GM19324 (cell line): ENCODE measurements around the gene AGPAT4.
"Not testable (repeated sequence)": the region's sequence is repeated elsewhere in the genome, so short reads cannot be mapped to it uniquely, and the experiment has no call there.

Experiments
- ATAC-seq: cut with Tn5 transposase; IDR thresholded peaks from one replicate; pipeline ENCODE4 v1.9.1; 2021; ENCODE audit warnings: mild to moderate bottlenecking, moderate library complexity; ENCODE audit not compliant: unreplicated experiment, low FRiP score

AGPAT4 gene

GRCh38 chr6:161273752-161274487 lies at the start of gene AGPAT4:
Gene AGPAT4 (minus strand): TSS chr6:161274061. CDS start chr6:161232213, 41,848 bp downstream.
- peak; percentile 96 for ATAC-seq

- no peak for ATAC-seq
Measured at GRCh38 chr6:161319231-161319630, 45.4 kb upstream of the AGPAT4 start.

- ATAC-seq = no peak
Measured at GRCh38 chr6:161318456-161318855, 44.6 kb upstream of the AGPAT4 start.

- no peak for ATAC-seq
Measured at GRCh38 chr6:161316531-161316930, 42.7 kb upstream of the AGPAT4 start.

GRCh38 chr6:161315246-161315917 lies 41.5 kb upstream of the AGPAT4 start:
- not testable (repeated sequence) for ATAC-seq

GRCh38 chr6:161314541-161315245 lies 40.8 kb upstream of the AGPAT4 start:
- not testable (repeated sequence) for ATAC-seq

- no peak for ATAC-seq
Measured at GRCh38 chr6:161313940-161314509, 40.2 kb upstream of the AGPAT4 start.

- not testable (repeated sequence) for ATAC-seq
Measured at GRCh38 chr6:161313475-161313874, 39.6 kb upstream of the AGPAT4 start.

GRCh38 chr6:161309774-161310173 lies 35.9 kb upstream of the AGPAT4 start:
- ATAC-seq = not testable (repeated sequence)

GRCh38 chr6:161308075-161308655 lies 34.3 kb upstream of the AGPAT4 start:
- ATAC-seq = no peak

- no peak for ATAC-seq
Measured at GRCh38 chr6:161305860-161306259, 32.0 kb upstream of the AGPAT4 start.

- no peak for ATAC-seq
Measured at GRCh38 chr6:161303628-161304340, 29.9 kb upstream of the AGPAT4 start.

GRCh38 chr6:161302949-161303348 lies 29.1 kb upstream of the AGPAT4 start:
- no peak for ATAC-seq

- no peak for ATAC-seq
Measured at GRCh38 chr6:161301338-161301737, 27.5 kb upstream of the AGPAT4 start.

GRCh38 chr6:161300823-161301222 lies 27.0 kb upstream of the AGPAT4 start:
- ATAC-seq = no peak

GRCh38 chr6:161299726-161300125 lies 25.9 kb upstream of the AGPAT4 start:
- ATAC-seq = no peak

GRCh38 chr6:161295784-161296183 lies 21.9 kb upstream of the AGPAT4 start:
- no peak for ATAC-seq

GRCh38 chr6:161292650-161293281 lies 18.9 kb upstream of the AGPAT4 start:
- ATAC-seq = no peak

- ATAC-seq = no peak
Measured at GRCh38 chr6:161292145-161292544, 18.3 kb upstream of the AGPAT4 start.

- ATAC-seq = no peak
Measured at GRCh38 chr6:161290751-161291150, 16.9 kb upstream of the AGPAT4 start.
